ENCODE results near the gene C10orf67.

GRCh38 chr10:23270531-23270930 is 74.1 kb downstream of the C10orf67 start:
- TF ChIP-seq CTCF (conservative IDR thresholded peaks at IDR 0.05; ENCODE audit: low read depth, low read length) (no peak), EZH2 (IDR thresholded peaks at IDR 0.05; ENCODE audit: borderline replicate concordance, low read depth, low read length, poor library complexity, severe bottlenecking) (no peak)

Measured in A673 (cell line).